Hematopoietic multipotent progenitor cell treated with erythropoietin and hydrocortisone succinate and interleukin-3 and kit ligand, for 4 days (in vitro differentiated cells): ENCODE results near the gene ITGB1BP1.
"Not testable (repeated sequence)": the region's sequence is repeated elsewhere in the genome, so short reads cannot be mapped to it uniquely, and the experiment has no call there.

Experiments
- DNase-seq: peaks from one replicate; pipeline ENCODE4 v3.0.0-alpha.2; 2015

ITGB1BP1 gene

GRCh38 chr2:9398881-9399780, 24.2 kb downstream of the ITGB1BP1 start:
- no peak for DNase-seq

GRCh38 chr2:9398251-9398650, 25.1 kb downstream of the ITGB1BP1 start:
- not testable (repeated sequence) for DNase-seq

GRCh38 chr2:9397201-9397600, 26.1 kb downstream of the ITGB1BP1 start:
- DNase-seq, result no peak

- DNase-seq, result no peak
Measured at GRCh38 chr2:9394816-9395215, 28.5 kb downstream of the ITGB1BP1 start.

- no peak for DNase-seq
Measured at GRCh38 chr2:9392898-9393765, 30.2 kb downstream of the ITGB1BP1 start.

- no peak for DNase-seq
Measured at GRCh38 chr2:9391961-9392720, 31.2 kb downstream of the ITGB1BP1 start.

GRCh38 chr2:9390991-9391390, 32.3 kb downstream of the ITGB1BP1 start:
- no peak for DNase-seq

GRCh38 chr2:9390151-9390850, 33.0 kb downstream of the ITGB1BP1 start:
- DNase-seq, result no peak

GRCh38 chr2:9388950-9389911, 34.1 kb downstream of the ITGB1BP1 start:
- no peak for DNase-seq

GRCh38 chr2:9388199-9388681, 35.1 kb downstream of the ITGB1BP1 start:
- no peak for DNase-seq

GRCh38 chr2:9385841-9386240, 37.5 kb downstream of the ITGB1BP1 start:
- no peak for DNase-seq

- DNase-seq, result no peak
Measured at GRCh38 chr2:9384521-9384920, 38.8 kb downstream of the ITGB1BP1 start.

GRCh38 chr2:9382604-9383235, 40.6 kb downstream of the ITGB1BP1 start:
- DNase-seq, result peak; percentile 20

GRCh38 chr2:9380702-9381628, 42.4 kb downstream of the ITGB1BP1 start:
- DNase-seq, result peak; percentile 14

- no peak for DNase-seq
Measured at GRCh38 chr2:9379391-9379755, 44.0 kb downstream of the ITGB1BP1 start.

GRCh38 chr2:9378433-9379390, 44.6 kb downstream of the ITGB1BP1 start:
- no peak for DNase-seq

- no peak for DNase-seq
Measured at GRCh38 chr2:9377461-9378097, 45.7 kb downstream of the ITGB1BP1 start.
